Measurements from ENCODE around the gene ITIH3. TPM values are rescaled to one million over a fixed set of nuclear protein-coding genes. Genes with fewer than 3 reads are reported as not detected.

ITIH3 gene
- polyA plus RNA-seq, 1 donor = 1.2 TPM

GRCh38 chr3:52795298-52795900 is 803 bp downstream of the ITIH3 start:
- no peak for DNase-seq (ENCODE audit: low read depth)

GRCh38 chr3:52796411-52796810 is 1.8 kb downstream of the ITIH3 start:
- no peak for DNase-seq (ENCODE audit: low read depth)

DNA sequence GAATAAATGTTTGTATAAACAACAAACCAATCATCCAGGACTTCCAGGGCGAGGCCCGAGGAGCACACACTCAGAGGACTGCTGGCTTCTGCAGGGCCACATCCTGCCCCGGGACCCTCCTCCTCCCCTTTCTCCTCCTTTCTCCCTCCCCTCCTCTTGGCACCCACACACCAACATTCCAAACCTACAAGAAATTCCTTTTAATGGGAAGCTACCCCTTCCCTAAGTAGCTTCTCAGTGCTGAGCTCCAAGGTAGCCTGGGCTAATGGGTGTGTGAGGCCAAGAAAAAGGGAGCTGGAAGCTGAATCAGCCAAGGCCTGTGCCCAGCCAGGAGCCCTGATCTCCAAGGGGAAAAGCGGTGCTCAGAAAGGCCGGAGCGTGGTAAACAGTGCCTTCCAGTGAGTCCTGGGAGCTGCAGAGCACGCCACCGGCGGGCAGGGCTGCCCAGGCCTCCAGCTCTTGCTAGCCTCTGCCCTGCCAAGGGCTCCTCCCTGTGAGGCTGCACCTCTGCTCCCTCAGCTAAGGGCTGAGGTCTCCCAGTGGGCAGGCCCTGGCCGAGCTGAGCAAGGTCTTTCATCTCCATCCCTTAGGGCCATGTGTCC is 3.9 kb downstream of the ITIH3 start:
- DNase-seq (ENCODE audit: low read depth) = no peak

DNA sequence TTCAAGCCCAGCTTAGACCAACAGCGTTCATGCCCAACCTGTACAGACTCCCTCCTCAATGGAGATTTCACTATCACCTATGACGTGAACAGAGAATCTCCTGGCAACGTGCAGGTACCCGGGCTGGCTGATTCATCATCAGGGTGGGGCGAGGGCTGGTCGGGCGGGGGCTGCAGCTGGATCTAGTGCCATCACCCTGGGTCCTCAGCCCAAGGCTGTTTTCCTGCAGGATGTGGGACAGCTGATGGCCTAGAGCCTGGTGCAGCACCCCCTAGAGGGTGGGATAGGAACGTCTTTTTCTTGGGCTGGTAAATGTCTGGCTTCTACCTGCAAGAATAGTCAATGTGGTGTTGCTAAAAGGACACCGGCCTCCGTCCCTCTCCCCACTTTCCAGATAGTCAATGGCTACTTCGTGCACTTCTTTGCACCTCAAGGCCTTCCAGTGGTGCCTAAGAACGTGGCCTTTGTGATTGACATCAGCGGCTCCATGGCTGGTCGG is 4.4 kb downstream of the ITIH3 start:
- DNase-seq (ENCODE audit: low read depth) = no peak

DNA sequence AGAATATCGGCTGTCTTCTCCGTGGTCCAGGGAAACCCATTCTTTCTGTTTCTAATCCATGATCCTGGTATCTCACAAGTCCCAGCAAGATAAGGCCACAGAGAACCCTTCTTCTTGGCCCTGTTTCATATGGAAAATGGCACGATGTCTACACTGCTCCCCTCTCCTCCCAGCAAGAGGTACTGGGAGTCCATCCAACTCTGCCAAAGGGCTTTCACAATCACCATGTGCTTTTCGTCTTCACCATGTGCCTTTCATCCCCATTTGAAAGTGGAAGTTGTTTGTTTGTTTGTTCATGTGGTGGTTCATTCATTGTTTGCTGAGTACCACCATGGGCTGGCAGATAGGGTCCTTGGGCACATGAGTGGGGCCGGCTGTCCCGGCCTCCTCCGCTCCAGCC is 5.5 kb downstream of the ITIH3 start:
- DNase-seq (ENCODE audit: low read depth) = no peak

- no peak for DNase-seq (ENCODE audit: low read depth)
Measured at GRCh38 chr3:52801839-52802238, 7.2 kb downstream of the ITIH3 start.

DNA sequence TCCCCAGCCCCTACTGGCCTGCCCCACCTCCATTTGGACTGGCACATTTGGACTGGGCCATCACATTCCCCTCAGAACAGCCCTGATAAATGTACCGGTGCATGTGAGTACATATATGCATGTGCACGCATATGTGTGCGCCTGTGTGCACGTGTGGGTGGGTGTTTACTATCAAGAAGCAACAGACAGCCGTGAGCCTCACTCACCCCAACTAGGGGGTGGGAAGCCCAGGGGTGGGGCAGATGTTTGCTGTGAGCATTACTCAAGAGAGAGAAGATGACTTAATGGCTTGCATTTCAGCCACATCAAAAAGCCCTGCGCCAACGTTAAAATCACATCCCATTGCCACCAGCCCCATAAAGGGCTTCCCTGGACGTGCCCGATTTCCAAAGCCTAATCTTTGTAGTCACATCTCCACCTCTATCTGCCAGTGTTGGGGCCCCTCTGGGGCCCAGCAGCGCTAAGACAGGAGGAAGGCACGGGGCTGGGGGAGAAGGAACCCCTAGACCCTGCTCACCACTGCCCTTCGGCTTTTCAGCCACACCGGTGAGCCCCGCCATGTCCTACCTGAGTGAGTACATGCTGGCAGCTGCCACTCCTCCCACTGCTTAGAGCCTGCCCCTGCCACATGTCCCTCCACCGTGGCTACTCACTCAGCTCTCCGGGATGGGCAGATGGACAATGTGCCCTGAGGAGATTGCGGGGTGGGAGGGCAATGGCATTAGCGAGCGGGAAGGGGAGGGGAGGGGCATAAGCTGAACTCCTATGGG is 10.9 kb downstream of the ITIH3 start:
- DNase-seq (ENCODE audit: low read depth) = no peak

- no peak for DNase-seq (ENCODE audit: low read depth)
Measured at GRCh38 chr3:52809149-52809548, 14.6 kb downstream of the ITIH3 start.

- no peak for DNase-seq (ENCODE audit: low read depth)
Measured at GRCh38 chr3:52809662-52810377, 15.2 kb downstream of the ITIH3 start.

GRCh38 chr3:52810923-52811322 is 16.3 kb downstream of the ITIH3 start:
- no peak for DNase-seq (ENCODE audit: low read depth)

- no peak for DNase-seq (ENCODE audit: low read depth)
Measured at GRCh38 chr3:52811452-52812011, 16.9 kb downstream of the ITIH3 start.

DNA sequence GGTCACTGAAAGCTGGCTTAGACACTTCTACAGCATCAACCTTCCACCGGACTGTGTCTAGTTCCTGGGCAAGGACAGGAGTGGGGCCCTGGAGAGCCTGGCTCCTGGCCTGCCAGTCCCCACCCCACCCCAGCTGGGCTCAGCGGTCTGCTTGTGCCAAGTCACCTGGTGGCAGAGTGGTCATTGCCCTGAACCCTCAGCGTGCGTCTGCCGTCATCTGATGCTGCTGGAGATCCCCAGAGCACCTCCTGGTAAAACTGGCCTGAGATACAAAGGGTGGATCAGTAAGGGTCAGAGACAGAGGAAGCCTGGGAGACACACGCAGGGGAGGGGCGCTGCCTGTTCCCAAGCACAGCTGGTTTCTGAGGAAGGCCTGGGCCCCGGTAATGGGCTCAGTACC is 19.2 kb downstream of the ITIH3 start:
- DNase-seq (ENCODE audit: low read depth) = no peak

- no peak for DNase-seq (ENCODE audit: low read depth)
Measured at GRCh38 chr3:52816199-52816598, 21.6 kb downstream of the ITIH3 start.

DNA sequence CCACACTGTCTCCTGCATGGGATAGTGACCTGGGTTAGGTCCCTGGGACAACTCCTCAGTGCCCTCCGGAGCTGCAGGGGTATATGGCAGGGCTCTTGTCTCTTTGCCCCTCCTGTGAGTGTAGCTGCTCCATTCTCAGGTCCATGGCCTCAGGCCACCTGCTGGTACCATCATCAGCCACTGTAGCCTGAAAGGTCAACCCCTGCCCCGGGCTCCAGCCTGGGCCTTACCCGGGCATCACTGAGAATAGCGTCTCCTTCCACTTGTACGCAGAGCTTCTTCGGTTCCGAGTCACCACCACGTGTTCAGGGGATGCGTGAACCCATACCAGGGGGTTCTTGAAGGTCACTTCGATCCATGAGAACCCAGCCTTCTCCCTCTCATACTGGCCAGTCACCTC is 22.1 kb downstream of the ITIH3 start:
- DNase-seq (ENCODE audit: low read depth) = no peak

GRCh38 chr3:52817221-52817620 is 22.6 kb downstream of the ITIH3 start:
- no peak for DNase-seq (ENCODE audit: low read depth)

DNA sequence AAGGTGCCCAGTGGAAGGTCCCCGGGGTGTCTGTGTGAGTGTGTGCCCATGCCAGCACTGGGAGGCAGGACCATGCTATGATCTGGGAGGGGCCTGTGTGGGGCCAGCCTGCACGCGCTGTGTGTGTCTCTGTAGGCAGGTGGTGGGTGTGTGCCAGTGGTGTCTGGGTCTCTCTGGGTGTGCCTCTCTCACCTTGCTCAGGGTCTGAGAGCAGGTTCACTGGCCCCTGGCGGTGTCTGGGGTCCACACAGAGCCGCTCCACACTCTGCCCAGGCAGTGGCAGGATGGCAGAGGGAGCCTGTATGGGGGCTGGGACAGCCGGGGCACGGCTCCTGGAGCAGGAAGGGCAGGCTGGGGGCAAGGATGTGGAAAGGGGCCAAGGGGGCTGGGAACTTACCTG is 23.3 kb downstream of the ITIH3 start:
- DNase-seq (ENCODE audit: low read depth) = no peak

DNA sequence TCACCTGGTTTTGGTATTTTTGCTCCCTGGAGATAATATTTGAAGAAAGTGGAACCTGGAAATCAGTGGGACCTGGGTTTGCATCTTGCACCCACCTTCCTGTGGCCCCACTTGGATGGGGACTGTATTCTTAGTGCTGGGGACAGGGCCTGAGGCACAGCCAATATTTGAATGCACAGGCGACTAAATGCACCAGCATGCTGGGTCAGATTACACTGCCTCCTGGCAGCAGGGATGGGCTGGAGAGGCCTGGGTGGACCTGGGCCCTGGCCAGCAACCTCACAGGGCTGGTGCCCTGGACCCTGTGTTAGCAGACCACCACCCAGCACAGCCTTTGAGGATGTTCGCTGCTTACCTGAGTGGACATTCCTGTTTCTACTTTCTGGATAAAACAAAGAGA is 25.3 kb downstream of the ITIH3 start:
- DNase-seq (ENCODE audit: low read depth) = no peak

DNA sequence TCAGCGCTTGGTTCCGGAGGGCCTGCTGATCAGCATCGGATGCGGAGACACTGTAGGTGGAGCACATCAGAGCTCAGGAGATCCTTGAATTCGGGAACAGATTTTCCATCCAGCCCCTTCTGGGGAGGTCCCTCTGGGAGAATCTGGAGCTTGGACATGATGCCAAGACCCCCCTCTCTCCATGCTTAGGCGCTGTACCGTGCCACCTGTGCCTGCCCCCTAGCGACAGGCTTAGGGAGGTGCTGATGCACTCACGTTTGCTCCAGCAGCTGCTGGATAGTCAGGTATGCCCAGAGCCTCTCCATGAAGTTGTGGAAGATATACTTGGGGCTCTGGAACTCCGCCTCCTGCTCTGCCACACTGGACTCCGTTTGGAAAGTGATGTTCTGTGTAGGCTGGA is 26.1 kb downstream of the ITIH3 start:
- DNase-seq (ENCODE audit: low read depth) = no peak

DNA sequence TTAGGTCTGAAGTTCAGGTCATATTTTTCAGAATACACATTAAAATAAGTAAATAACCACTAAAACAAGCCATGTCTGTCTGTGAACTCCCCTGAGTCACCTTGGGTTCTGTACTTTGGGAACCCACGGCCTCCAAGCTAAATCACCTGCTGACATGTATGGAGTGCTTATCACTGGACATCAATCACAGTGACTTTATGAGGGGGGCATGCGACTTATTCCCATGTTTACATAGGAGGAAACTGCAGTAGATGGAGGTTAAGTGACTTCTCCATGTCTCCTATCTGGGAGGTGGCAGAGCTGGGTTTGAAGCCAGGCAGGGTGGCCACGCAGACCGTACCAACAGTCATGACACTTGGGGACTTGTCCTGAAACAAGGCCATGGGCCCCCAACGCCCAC is 27.8 kb downstream of the ITIH3 start:
- no peak for DNase-seq (ENCODE audit: low read depth)

GRCh38 chr3:52824037-52824436 is 29.4 kb downstream of the ITIH3 start:
- no peak for DNase-seq (ENCODE audit: low read depth)

GRCh38 chr3:52827441-52827840 is 32.8 kb downstream of the ITIH3 start:
- DNase-seq (ENCODE audit: low read depth) = no peak

- DNase-seq (ENCODE audit: low read depth) = no peak
Measured at GRCh38 chr3:52827866-52828376, 33.3 kb downstream of the ITIH3 start.

Data from forelimb muscle (tissue), 1 donor.